HG02678 (cell line): Measurements from ENCODE around the gene GPT2.

Source experiments
- ATAC-seq: cut with Tn5 transposase; IDR thresholded peaks from one replicate; pipeline ENCODE4 v1.9.1; 2021; ENCODE audit warnings: mild to moderate bottlenecking, moderate library complexity; ENCODE audit not compliant: unreplicated experiment

GPT2 gene

GRCh38 chr16:46883690-46884512 is at the start of gene GPT2:
TSS of gene GPT2 (plus strand) at chr16:46884362. CDS start at chr16:46884716, 354 bp downstream.
- peak; percentile 96 for ATAC-seq

GRCh38 chr16:46836534-46837530 is 47.3 kb upstream of the GPT2 start:
- ATAC-seq: no peak

GRCh38 chr16:46839986-46840443 is 44.1 kb upstream of the GPT2 start:
- ATAC-seq: no peak

GRCh38 chr16:46842192-46842895 is 41.8 kb upstream of the GPT2 start:
- no peak for ATAC-seq

GRCh38 chr16:46843898-46844642 is 40.1 kb upstream of the GPT2 start:
- no peak for ATAC-seq

- ATAC-seq: no peak
Observed at GRCh38 chr16:46844771-46845170, 39.4 kb upstream of the GPT2 start.

GRCh38 chr16:46845952-46846351 is 38.2 kb upstream of the GPT2 start:
- no peak for ATAC-seq

GRCh38 chr16:46848768-46849764 is 35.1 kb upstream of the GPT2 start:
- ATAC-seq: no peak

GRCh38 chr16:46850619-46851555 is 33.3 kb upstream of the GPT2 start:
- peak; percentile 69 for ATAC-seq

- no peak for ATAC-seq
Observed at GRCh38 chr16:46852130-46852529, 32.0 kb upstream of the GPT2 start.

- peak; percentile 49 for ATAC-seq
Observed at GRCh38 chr16:46853713-46854443, 30.3 kb upstream of the GPT2 start.

- ATAC-seq: no peak
Observed at GRCh38 chr16:46854846-46855245, 29.3 kb upstream of the GPT2 start.

GRCh38 chr16:46855389-46855788 is 28.8 kb upstream of the GPT2 start:
- no peak for ATAC-seq

GRCh38 chr16:46857368-46857945 is 26.7 kb upstream of the GPT2 start:
- no peak for ATAC-seq

GRCh38 chr16:46858151-46858550 is 26.0 kb upstream of the GPT2 start:
- ATAC-seq: no peak

GRCh38 chr16:46859719-46860152 is 24.4 kb upstream of the GPT2 start:
- ATAC-seq: no peak
